HG03097 (cell line): ENCODE data around the gene ITIH4.

ENCODE experiments used
- ATAC-seq: cut with Tn5 transposase; IDR thresholded peaks from one replicate; pipeline ENCODE4 v1.9.1; 2021; ENCODE audit not compliant: unreplicated experiment, low FRiP score

ITIH4 gene

GRCh38 chr3:52849656-52850055, 19.2 kb upstream of the ITIH4 start:
- ATAC-seq = no peak

- ATAC-seq = no peak
Observed at GRCh38 chr3:52848617-52849016, 18.1 kb upstream of the ITIH4 start.

- ATAC-seq = no peak
Observed at GRCh38 chr3:52847726-52848125, 17.3 kb upstream of the ITIH4 start.

GRCh38 chr3:52847241-52847640, 16.8 kb upstream of the ITIH4 start:
- ATAC-seq = no peak

GRCh38 chr3:52846432-52846965, 16.0 kb upstream of the ITIH4 start:
- no peak for ATAC-seq

- ATAC-seq = no peak
Observed at GRCh38 chr3:52845691-52846431, 15.4 kb upstream of the ITIH4 start.

GRCh38 chr3:52845157-52845556, 14.7 kb upstream of the ITIH4 start:
- ATAC-seq = no peak

- ATAC-seq = no peak
Observed at GRCh38 chr3:52844290-52844975, 14.0 kb upstream of the ITIH4 start.

GRCh38 chr3:52843881-52844280, 13.4 kb upstream of the ITIH4 start:
- ATAC-seq = no peak

- no peak for ATAC-seq
Observed at GRCh38 chr3:52843108-52843865, 12.8 kb upstream of the ITIH4 start.

GRCh38 chr3:52842424-52842823, 12.0 kb upstream of the ITIH4 start:
- no peak for ATAC-seq

- ATAC-seq = no peak
Observed at GRCh38 chr3:52841981-52842340, 11.5 kb upstream of the ITIH4 start.

GRCh38 chr3:52841211-52841980, 10.9 kb upstream of the ITIH4 start:
- ATAC-seq = no peak

GRCh38 chr3:52839892-52840545, 9.5 kb upstream of the ITIH4 start:
- no peak for ATAC-seq

- no peak for ATAC-seq
Observed at GRCh38 chr3:52839268-52839575, 8.8 kb upstream of the ITIH4 start.

GRCh38 chr3:52838561-52839267, 8.2 kb upstream of the ITIH4 start:
- no peak for ATAC-seq

GRCh38 chr3:52836986-52837385, 6.5 kb upstream of the ITIH4 start:
- no peak for ATAC-seq

GRCh38 chr3:52836471-52836845, 6.0 kb upstream of the ITIH4 start:
- ATAC-seq = no peak

GRCh38 chr3:52835766-52836470, 5.4 kb upstream of the ITIH4 start:
- ATAC-seq = no peak
